Endothelial cell (in vitro differentiated cells): ENCODE data around the gene DNAJC16. TPM values are rescaled to one million over a fixed set of nuclear protein-coding genes. Genes with fewer than 3 reads are reported as not detected.

Experiments
- DNase-seq: peaks from one replicate; pipeline ENCODE4 v3.0.0; 2021; ENCODE audit warnings: low spot score
- H3K27ac Mint-ChIP-seq: one replicate; pipeline ENCODE4 v1.8.0; 2021; ENCODE audit warnings: mixed read lengths, inconsistent platforms; ENCODE audit not compliant: unreplicated experiment
- H3K27me3 Mint-ChIP-seq: one replicate; pipeline ENCODE4 v1.8.0; 2021; ENCODE audit warnings: mild to moderate bottlenecking, moderate library complexity, mixed read lengths, inconsistent platforms; ENCODE audit not compliant: unreplicated experiment
- H3K36me3 Mint-ChIP-seq: one replicate; pipeline ENCODE4 v1.8.0; 2021; ENCODE audit warnings: mild to moderate bottlenecking, low read depth, mixed read lengths, inconsistent platforms; ENCODE audit not compliant: unreplicated experiment
- H3K4me1 Mint-ChIP-seq: one replicate; pipeline ENCODE4 v1.8.0; 2021; ENCODE audit warnings: mild to moderate bottlenecking, mixed read lengths, inconsistent platforms; ENCODE audit not compliant: unreplicated experiment
- H3K4me3 Mint-ChIP-seq: one replicate; pipeline ENCODE4 v1.8.0; 2021; ENCODE audit warnings: mild to moderate bottlenecking, mixed read lengths, inconsistent platforms; ENCODE audit not compliant: unreplicated experiment
- H3K9me3 Mint-ChIP-seq: one replicate; pipeline ENCODE4 v1.8.0; 2021; ENCODE audit warnings: mixed read lengths, inconsistent platforms; ENCODE audit not compliant: unreplicated experiment
- CTCF ChIP-seq: fragments of 200-600 bp; sonication (generic); IDR thresholded peaks from one replicate; pipeline ENCODE4 v1.5.0; 2021; ENCODE audit warnings: antibody characterized with exemption; ENCODE audit not compliant: unreplicated experiment
- total RNA-seq: library from RNA; stranded (reverse); fragmentation: NEBNext Ultra II Directional; extraction: Animal tissue kit (Norgen Biotek cat#: 25700); gene quantifications from one replicate; pipeline ENCODE4 v1.2.1, GENCODE V29; 2021; ENCODE audit not compliant: unreplicated experiment

Gene DNAJC16
- total RNA-seq, 1 donor from 2014 or later = 19.9 TPM

GRCh38 chr1:15617173-15618076 lies 90.8 kb downstream of the DNAJC16 start, which contains the start of gene DDI2:
Gene DDI2, plus strand, starts transcription at chr1:15617458. Its CDS starts 213 bp downstream, at chr1:15617671.
- peaks cover 21% of the 10 kb centered on the region for H3K4me1 Mint-ChIP-seq
- peak within 1 kb of the TSS; percentile 98 for H3K27ac Mint-ChIP-seq
- peak; percentile 98 for DNase-seq
- H3K9me3 Mint-ChIP-seq = no peaks in the 10 kb centered on the region
- peaks cover 5% of the 10 kb centered on the region for H3K36me3 Mint-ChIP-seq
- H3K4me3 Mint-ChIP-seq = peak within 1 kb of the TSS; percentile 96
- no peak for TF ChIP-seq CTCF
- H3K27me3 Mint-ChIP-seq = peaks cover 12% of the 10 kb centered on the region

- Mint-ChIP-seq H3K9me3 (no peaks in the 10 kb centered on the region), H3K36me3 (peaks cover 5% of the 10 kb centered on the region), H3K27ac (peak overlapping the region; percentile 75), H3K4me1 (peaks cover 21% of the 10 kb centered on the region), H3K27me3 (peaks cover 14% of the 10 kb centered on the region), H3K4me3 (peak overlapping the region; percentile 96)
- DNase-seq = no peak
- TF ChIP-seq CTCF = no peak
Observed at GRCh38 chr1:15618077-15618654, 91.5 kb downstream of the DNAJC16 start.

- Mint-ChIP-seq H3K27ac (no peak overlapping the region), H3K36me3 (peaks cover 5% of the 10 kb centered on the region), H3K4me3 (peak overlapping the region; percentile 96), H3K27me3 (peaks cover 14% of the 10 kb centered on the region), H3K9me3 (no peaks in the 10 kb centered on the region), H3K4me1 (peaks cover 21% of the 10 kb centered on the region)
- DNase-seq = no peak
- TF ChIP-seq CTCF = no peak
Observed at GRCh38 chr1:15618655-15619525, 92.2 kb downstream of the DNAJC16 start.

- no peaks in the 10 kb centered on the region for H3K9me3 Mint-ChIP-seq
- no peak for DNase-seq
- H3K4me3 Mint-ChIP-seq = peak overlapping the region; percentile 5
- H3K4me1 Mint-ChIP-seq = peaks cover 21% of the 10 kb centered on the region
- no peak for TF ChIP-seq CTCF
- H3K27ac Mint-ChIP-seq = no peak overlapping the region
- H3K27me3 Mint-ChIP-seq = peaks cover 14% of the 10 kb centered on the region
- H3K36me3 Mint-ChIP-seq = peaks cover 5% of the 10 kb centered on the region
Observed at GRCh38 chr1:15620155-15620545, 93.5 kb downstream of the DNAJC16 start.
